ENCODE data around the gene CCDC171.
"Not testable (repeated sequence)": the region's sequence is repeated elsewhere in the genome, so short reads cannot be mapped to it uniquely, and the experiment has no call there.

The CCDC171 gene

DNA sequence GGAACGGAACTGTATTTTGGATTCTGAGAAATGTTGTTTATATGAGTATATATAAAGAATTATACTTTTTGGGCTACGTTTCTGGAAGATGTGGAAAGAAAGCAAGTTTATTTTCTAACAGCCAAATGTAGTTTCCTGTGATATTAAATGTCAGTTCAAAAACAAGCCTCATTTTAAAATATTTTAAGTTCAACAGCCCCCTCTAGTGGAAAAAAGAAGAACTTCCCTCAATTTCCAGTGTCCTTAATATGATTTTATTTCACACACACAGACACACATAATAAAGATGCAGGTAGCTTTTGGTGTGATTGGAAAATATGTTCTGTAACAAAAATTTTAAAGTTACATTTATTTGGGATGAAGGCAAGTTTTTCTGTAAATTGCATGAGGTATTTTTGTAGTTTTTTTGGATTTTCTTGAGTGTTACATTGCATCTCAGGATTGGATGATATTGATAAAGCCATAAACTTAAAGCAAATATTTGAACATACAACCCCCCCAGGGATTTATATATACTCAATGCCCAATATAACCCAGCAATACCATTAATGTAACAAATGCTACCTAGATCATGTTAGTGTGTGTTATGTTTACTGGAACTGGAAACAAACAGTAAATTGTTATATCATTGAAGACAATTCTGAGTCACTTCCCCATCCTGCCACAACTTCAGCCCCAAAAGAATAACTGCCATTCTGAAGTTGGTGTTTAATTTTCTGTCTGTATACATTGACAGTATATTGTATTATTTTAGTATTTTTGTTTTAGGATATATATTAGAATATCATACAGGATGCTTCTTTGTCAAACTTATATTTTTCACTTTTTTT lies 54.0 kb downstream of the CCDC171 start:
- no peak overlapping the region for H3K27ac Mint-ChIP-seq
- ATAC-seq, result no peak
- H3K4me3 Mint-ChIP-seq, result no peak overlapping the region
- H3K9me3 Mint-ChIP-seq, result no peaks in the 10 kb centered on the region
- H3K27me3 Mint-ChIP-seq, result no peaks in the 10 kb centered on the region
- no peaks in the 10 kb centered on the region for H3K4me1 Mint-ChIP-seq
- H3K36me3 Mint-ChIP-seq, result no peaks in the 10 kb centered on the region

DNA sequence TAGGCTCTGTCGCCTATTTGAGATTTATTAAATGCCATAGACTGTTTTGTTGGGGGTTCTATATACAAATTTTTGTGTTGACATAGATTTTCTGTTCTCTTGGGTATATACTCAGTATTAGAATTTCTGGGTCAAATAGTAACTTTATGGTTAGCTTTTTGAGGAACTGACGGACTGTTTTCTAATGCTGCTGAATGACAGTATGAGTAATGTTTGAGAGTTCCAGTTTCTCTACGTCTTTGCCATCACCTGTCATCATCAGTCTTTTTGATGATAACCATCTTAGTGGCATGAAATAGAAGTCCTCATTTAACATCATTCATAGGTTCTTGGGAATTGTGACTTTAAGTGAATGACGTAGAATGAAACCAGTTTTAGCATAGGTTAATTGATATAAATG lies 60.1 kb downstream of the CCDC171 start:
- no peak overlapping the region for H3K4me3 Mint-ChIP-seq
- peaks cover 9% of the 10 kb centered on the region for H3K4me1 Mint-ChIP-seq
- H3K9me3 Mint-ChIP-seq, result no peaks in the 10 kb centered on the region
- ATAC-seq, result peak; percentile 55
- no peaks in the 10 kb centered on the region for H3K27me3 Mint-ChIP-seq
- peaks cover 5% of the 10 kb centered on the region for H3K36me3 Mint-ChIP-seq
- no peak overlapping the region for H3K27ac Mint-ChIP-seq

DNA sequence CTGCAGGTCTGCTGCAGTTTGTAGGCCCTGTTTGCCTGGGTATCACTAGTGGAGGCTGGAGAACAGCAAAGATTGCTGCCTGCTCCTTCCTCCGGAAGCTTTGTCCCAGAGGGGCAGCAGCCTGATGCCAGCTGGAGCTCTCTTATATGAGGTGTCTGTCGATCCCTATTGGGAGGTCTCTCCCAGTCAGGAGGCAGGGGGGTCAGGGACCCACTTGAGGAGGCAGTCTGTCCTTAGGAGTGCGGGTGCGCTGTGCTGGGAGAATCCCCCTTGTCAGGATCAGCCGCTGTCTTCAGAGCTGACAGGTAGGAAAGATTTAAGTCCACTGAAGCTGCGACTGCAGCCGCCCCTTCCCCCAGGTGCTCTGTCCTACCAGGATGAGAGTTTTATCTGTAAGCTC lies 64.9 kb downstream of the CCDC171 start:
- H3K4me3 Mint-ChIP-seq, result no peak overlapping the region
- H3K9me3 Mint-ChIP-seq, result no peaks in the 10 kb centered on the region
- H3K27me3 Mint-ChIP-seq, result no peaks in the 10 kb centered on the region
- peaks cover 5% of the 10 kb centered on the region for H3K36me3 Mint-ChIP-seq
- H3K27ac Mint-ChIP-seq, result no peak overlapping the region
- peaks cover 3% of the 10 kb centered on the region for H3K4me1 Mint-ChIP-seq
- no peak for ATAC-seq

DNA sequence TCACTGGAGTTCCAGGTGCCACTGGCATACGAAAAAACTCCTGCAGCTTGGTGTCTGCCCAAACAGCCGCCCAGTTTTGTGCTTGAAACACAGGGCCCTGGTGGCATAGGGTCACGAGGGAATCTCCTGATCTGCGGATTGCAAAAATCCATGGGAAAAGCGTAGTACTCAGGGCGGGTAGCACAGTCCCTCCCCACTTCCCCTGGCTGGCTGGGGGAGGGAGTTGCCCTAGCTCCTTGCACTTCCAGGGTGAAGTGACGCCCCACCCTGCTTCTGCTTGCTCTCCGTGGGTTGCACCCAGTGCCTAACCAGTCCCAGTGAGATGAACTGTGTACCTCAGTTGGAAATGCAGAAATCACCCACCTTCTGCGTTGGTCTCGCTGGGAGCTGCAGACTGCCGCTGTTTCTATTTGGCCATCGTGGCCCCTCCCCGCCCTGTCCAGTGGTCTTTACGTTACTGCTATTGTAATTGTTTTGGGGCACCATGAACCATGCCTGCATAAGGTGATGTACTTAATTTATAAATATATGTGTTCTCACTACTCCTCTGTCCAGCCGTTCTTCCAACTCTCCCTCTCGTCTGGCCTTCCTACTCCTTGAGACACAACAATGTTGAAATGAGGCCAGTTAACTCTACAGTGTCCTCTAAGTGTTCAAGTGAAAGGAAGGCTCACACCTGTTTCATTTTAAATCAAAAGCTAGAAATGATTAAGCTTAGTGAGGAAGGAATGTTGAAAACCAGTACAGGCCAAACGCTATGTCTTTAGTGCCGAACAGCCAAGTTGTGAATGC lies 65.9 kb downstream of the CCDC171 start:
- Mint-ChIP-seq H3K36me3 (peaks cover 4% of the 10 kb centered on the region), H3K27me3 (no peaks in the 10 kb centered on the region), H3K4me3 (no peak overlapping the region), H3K4me1 (no peaks in the 10 kb centered on the region), H3K27ac (no peak overlapping the region), H3K9me3 (no peaks in the 10 kb centered on the region)
- ATAC-seq, result no peak

GRCh38 chr9:15622318-15622971 lies 69.6 kb downstream of the CCDC171 start:
- ATAC-seq, result no peak
- Mint-ChIP-seq H3K27ac (no peak overlapping the region), H3K27me3 (no peaks in the 10 kb centered on the region), H3K9me3 (peaks cover 3% of the 10 kb centered on the region), H3K36me3 (peaks cover 10% of the 10 kb centered on the region), H3K4me1 (no peaks in the 10 kb centered on the region), H3K4me3 (no peak overlapping the region)

DNA sequence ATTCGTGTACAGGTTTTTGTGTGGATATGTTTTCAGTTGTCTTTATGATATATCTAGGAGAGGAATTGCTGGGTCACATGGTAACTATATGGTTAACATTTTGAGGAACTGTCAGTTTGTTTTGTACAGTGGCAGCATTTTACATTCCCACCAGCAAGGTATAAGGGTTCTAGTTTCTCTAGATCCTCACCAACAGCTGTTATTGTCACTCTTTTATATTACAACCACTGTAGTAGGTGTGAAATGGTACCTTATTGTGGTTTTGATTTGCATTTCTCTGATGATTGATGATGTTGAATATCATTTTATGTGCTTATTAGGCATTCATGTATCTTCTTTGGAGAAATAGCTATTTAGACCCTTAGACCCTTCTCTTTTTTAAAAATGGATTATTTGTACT lies 82.9 kb downstream of the CCDC171 start:
- H3K4me1 Mint-ChIP-seq, result no peaks in the 10 kb centered on the region
- no peaks in the 10 kb centered on the region for H3K36me3 Mint-ChIP-seq
- H3K27ac Mint-ChIP-seq, result no peak overlapping the region
- no peak overlapping the region for H3K4me3 Mint-ChIP-seq
- no peak for ATAC-seq
- no peaks in the 10 kb centered on the region for H3K9me3 Mint-ChIP-seq
- no peaks in the 10 kb centered on the region for H3K27me3 Mint-ChIP-seq

- peaks cover 13% of the 10 kb centered on the region for H3K27me3 Mint-ChIP-seq
- no peaks in the 10 kb centered on the region for H3K4me1 Mint-ChIP-seq
- no peak overlapping the region for H3K4me3 Mint-ChIP-seq
- no peak overlapping the region for H3K27ac Mint-ChIP-seq
- ATAC-seq, result no peak
- no peaks in the 10 kb centered on the region for H3K36me3 Mint-ChIP-seq
- no peaks in the 10 kb centered on the region for H3K9me3 Mint-ChIP-seq
Measured at GRCh38 chr9:15640121-15640520, 87.3 kb downstream of the CCDC171 start.

DNA sequence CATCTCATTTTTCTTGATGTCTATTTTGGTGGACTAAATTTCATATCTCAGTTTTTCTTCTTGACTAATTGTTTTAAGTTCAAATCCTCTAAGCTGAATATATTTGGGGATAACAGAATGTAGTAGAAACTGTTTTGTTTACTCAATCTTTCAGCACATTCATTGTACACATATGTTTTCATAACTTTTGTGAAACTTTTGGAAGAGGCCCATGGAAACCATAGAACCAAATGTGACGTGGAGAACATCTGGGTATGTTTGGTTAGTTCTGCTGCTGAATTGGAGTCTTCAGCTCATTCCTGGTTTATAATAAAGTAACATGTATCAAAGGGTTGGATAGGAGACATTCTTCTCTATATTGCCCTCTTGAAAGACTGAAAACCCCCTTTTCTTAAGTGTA lies 88.4 kb downstream of the CCDC171 start:
- Mint-ChIP-seq H3K36me3 (no peaks in the 10 kb centered on the region), H3K4me1 (no peaks in the 10 kb centered on the region), H3K9me3 (peaks cover 4% of the 10 kb centered on the region), H3K4me3 (no peak overlapping the region), H3K27me3 (peaks cover 13% of the 10 kb centered on the region), H3K27ac (no peak overlapping the region)
- ATAC-seq, result no peak

GRCh38 chr9:15642369-15642962 lies 89.6 kb downstream of the CCDC171 start:
- H3K36me3 Mint-ChIP-seq, result no peaks in the 10 kb centered on the region
- H3K4me3 Mint-ChIP-seq, result no peak overlapping the region
- no peak for ATAC-seq
- no peaks in the 10 kb centered on the region for H3K4me1 Mint-ChIP-seq
- H3K27me3 Mint-ChIP-seq, result peaks cover 13% of the 10 kb centered on the region
- peaks cover 8% of the 10 kb centered on the region for H3K9me3 Mint-ChIP-seq
- H3K27ac Mint-ChIP-seq, result no peak overlapping the region

DNA sequence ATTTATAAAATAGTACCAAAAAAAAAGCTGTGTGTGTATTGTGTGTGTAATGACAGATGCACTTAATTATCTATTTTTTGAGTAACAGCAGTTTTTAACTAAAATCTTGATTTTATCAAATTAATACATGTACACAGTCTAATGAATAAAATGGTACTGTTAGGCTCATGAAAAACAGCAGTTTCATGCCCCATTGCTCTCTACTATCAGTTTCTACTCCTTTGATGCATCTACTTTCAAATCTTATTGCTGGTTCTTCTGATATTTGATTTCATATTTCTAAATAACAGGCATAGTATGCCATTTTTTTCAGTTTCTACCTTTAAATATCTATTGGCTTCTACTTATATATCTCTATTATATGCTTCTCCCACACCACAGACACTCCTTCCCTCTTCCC lies 117.4 kb downstream of the CCDC171 start:
- no peak overlapping the region for H3K27ac Mint-ChIP-seq
- H3K4me1 Mint-ChIP-seq, result no peaks in the 10 kb centered on the region
- no peak for ATAC-seq
- no peaks in the 10 kb centered on the region for H3K27me3 Mint-ChIP-seq
- H3K9me3 Mint-ChIP-seq, result peaks cover 18% of the 10 kb centered on the region
- H3K4me3 Mint-ChIP-seq, result no peak overlapping the region
- H3K36me3 Mint-ChIP-seq, result peaks cover 13% of the 10 kb centered on the region

- peaks cover 16% of the 10 kb centered on the region for H3K36me3 Mint-ChIP-seq
- no peak overlapping the region for H3K27ac Mint-ChIP-seq
- peaks cover 18% of the 10 kb centered on the region for H3K9me3 Mint-ChIP-seq
- no peak overlapping the region for H3K4me3 Mint-ChIP-seq
- no peaks in the 10 kb centered on the region for H3K27me3 Mint-ChIP-seq
- ATAC-seq, result no peak
- H3K4me1 Mint-ChIP-seq, result no peaks in the 10 kb centered on the region
Measured at GRCh38 chr9:15670894-15671293, 118.1 kb downstream of the CCDC171 start.

- Mint-ChIP-seq H3K4me1 (no peaks in the 10 kb centered on the region), H3K36me3 (no peaks in the 10 kb centered on the region), H3K27me3 (no peaks in the 10 kb centered on the region), H3K9me3 (peaks cover under 1% of the 10 kb centered on the region), H3K4me3 (no peak overlapping the region), H3K27ac (no peak overlapping the region)
- no peak for ATAC-seq
Measured at GRCh38 chr9:15693701-15694100, 140.9 kb downstream of the CCDC171 start.

DNA sequence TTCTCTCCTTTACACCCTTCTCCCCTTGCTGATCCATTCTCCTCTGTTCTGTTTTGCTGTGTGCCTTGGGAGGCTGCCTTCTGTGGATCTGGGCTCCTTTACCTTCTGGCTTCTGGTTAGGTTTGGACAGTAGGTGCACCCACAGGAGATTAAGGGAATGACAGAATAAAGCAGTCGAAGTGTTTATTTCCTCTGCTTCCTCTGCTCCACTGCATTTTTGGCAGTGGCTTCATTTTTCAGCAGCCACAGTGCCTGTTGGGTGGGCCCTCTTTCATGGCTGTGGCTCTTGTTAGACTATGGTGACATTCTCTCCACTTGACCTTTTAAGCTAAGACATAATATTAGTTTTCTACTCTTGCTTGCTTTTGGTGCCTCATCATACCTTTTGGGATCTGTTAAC lies 144.1 kb downstream of the CCDC171 start:
- H3K4me1 Mint-ChIP-seq, result no peaks in the 10 kb centered on the region
- H3K27me3 Mint-ChIP-seq, result no peaks in the 10 kb centered on the region
- ATAC-seq, result no peak
- peaks cover 19% of the 10 kb centered on the region for H3K36me3 Mint-ChIP-seq
- H3K27ac Mint-ChIP-seq, result no peak overlapping the region
- no peak overlapping the region for H3K4me3 Mint-ChIP-seq
- no peaks in the 10 kb centered on the region for H3K9me3 Mint-ChIP-seq

- Mint-ChIP-seq H3K27ac (no peak overlapping the region), H3K9me3 (no peaks in the 10 kb centered on the region), H3K4me1 (no peaks in the 10 kb centered on the region), H3K27me3 (no peaks in the 10 kb centered on the region), H3K4me3 (no peak overlapping the region), H3K36me3 (peaks cover 19% of the 10 kb centered on the region)
- ATAC-seq, result no peak
Measured at GRCh38 chr9:15697446-15697851, 144.6 kb downstream of the CCDC171 start.

- not testable (repeated sequence) for H3K4me3 Mint-ChIP-seq, H3K27ac Mint-ChIP-seq, H3K9me3 Mint-ChIP-seq, H3K27me3 Mint-ChIP-seq, H3K4me1 Mint-ChIP-seq, ATAC-seq
- H3K36me3 Mint-ChIP-seq, result peaks cover 19% of the 10 kb centered on the region
Measured at GRCh38 chr9:15699876-15700559, 147.2 kb downstream of the CCDC171 start.
